Measurements from ENCODE around the gene TKT. TPM values are rescaled to one million over a fixed set of nuclear protein-coding genes. Genes with fewer than 3 reads are reported as not detected.

The TKT gene
- total and polyA plus RNA-seq, 4 experiments from 2014 or later, result 49.3 to 87.9 (median 75.6) TPM

- ChIA-PET CTCF (ENCODE audit: partially characterized antibody) (interaction anchor here (1.0 to 4.9 kb wide), 9 partner anchors 13 to 494 kb away, joined by 3 to 28 read pairs (median 4); no protein-coding TSS in a partner anchor), POLR2A (ENCODE audit: partially characterized antibody) (interaction anchor here (1.4 kb wide), 1 partner anchor 35 kb away, joined by 3 read pairs; the partner anchor contains the start of gene TKT)
- Histone ChIP-seq H3K9me3 (ENCODE audit: control insufficient read depth in 1 of 2, low read length in 2 of 2) (no peaks in the 10 kb centered on the region), H3K4me3 (ENCODE audit: low read length in 2 of 2) (no peak overlapping the region), H3K27me3 (ENCODE audit: insufficient read depth, low read length) (no peaks in the 10 kb centered on the region), H3K36me3 (ENCODE audit: insufficient read depth, low read length) (peaks cover 7% of the 10 kb centered on the region), H3K4me1 (ENCODE audit: insufficient read depth, low read length) (no peaks in the 10 kb centered on the region), H3K27ac (ENCODE audit: low read depth, low read length) (no peak overlapping the region)
- peak overlapping the region in 2 of 7 donors; percentile 17 to 24 for H3K27ac Mint-ChIP-seq
- H3K4me1 Mint-ChIP-seq, result peaks cover 3 to 6% (median 5%) of the 10 kb centered on the region in 4 donors
- H3K4me3 Mint-ChIP-seq, result no peak overlapping the region
- H3K9me3 Mint-ChIP-seq, result no peaks in the 10 kb centered on the region
- no peaks in the 10 kb centered on the region for H3K27me3 Mint-ChIP-seq
- peaks cover 0 to 6% of the 10 kb centered on the region in 2 donors for H3K36me3 Mint-ChIP-seq
- intact Hi-C loops (cut with micrococcal nuclease), result loop anchor here (1.0 kb wide), 1 partner anchor 79 kb away; no protein-coding TSS in a partner anchor
- peak; percentile 65 to 71 (median 67) for DNase-seq
Measured at GRCh38 chr3:53219895-53220483, 35.8 kb downstream of the TKT start.

- Histone ChIP-seq H3K27me3 (ENCODE audit: insufficient read depth, low read length) (no peaks in the 10 kb centered on the region), H3K9me3 (ENCODE audit: control insufficient read depth in 1 of 2, low read length in 2 of 2) (no peaks in the 10 kb centered on the region), H3K36me3 (ENCODE audit: insufficient read depth, low read length) (no peaks in the 10 kb centered on the region), H3K4me1 (ENCODE audit: insufficient read depth, low read length) (no peaks in the 10 kb centered on the region), H3K4me3 (ENCODE audit: low read length in 2 of 2) (no peak overlapping the region), H3K27ac (ENCODE audit: low read depth, low read length) (no peak overlapping the region)
- POLR2A ChIA-PET (ENCODE audit: partially characterized antibody), result interaction anchor here (0.6 kb wide), 1 partner anchor 325 kb away, joined by 3 read pairs; no protein-coding TSS in a partner anchor
- DNase-seq, result no peak
- no peaks in the 10 kb centered on the region for H3K36me3 Mint-ChIP-seq
- no peak overlapping the region for H3K4me3 Mint-ChIP-seq
- CTCF ChIA-PET (ENCODE audit: partially characterized antibody), result interaction anchor here (1.8 kb wide), 1 partner anchor 26 kb away, joined by 4 read pairs; no protein-coding TSS in a partner anchor
- H3K4me1 Mint-ChIP-seq, result peaks cover 3 to 6% (median 5%) of the 10 kb centered on the region in 4 donors
- intact Hi-C loops (cut with micrococcal nuclease), result no loop called here
- peaks cover 0 to 3% of the 10 kb centered on the region in 2 donors for H3K27me3 Mint-ChIP-seq
- H3K27ac Mint-ChIP-seq, result peak overlapping the region in 2 of 7 donors; percentile 18 to 29
- H3K9me3 Mint-ChIP-seq, result no peaks in the 10 kb centered on the region
Measured at GRCh38 chr3:53218131-53218530, 37.7 kb downstream of the TKT start.

GRCh38 chr3:53217175-53217574, 38.6 kb downstream of the TKT start:
- ChIA-PET CTCF (ENCODE audit: partially characterized antibody) (no interaction called here), POLR2A (ENCODE audit: partially characterized antibody) (no interaction called here)
- H3K27me3 Mint-ChIP-seq, result peaks cover 0 to 3% of the 10 kb centered on the region in 2 donors
- H3K4me3 Mint-ChIP-seq, result no peak overlapping the region
- no peaks in the 10 kb centered on the region for H3K9me3 Mint-ChIP-seq
- no peaks in the 10 kb centered on the region for H3K36me3 ChIP-seq (ENCODE audit: insufficient read depth, low read length)
- intact Hi-C loops (cut with micrococcal nuclease), result no loop called here
- H3K27ac Mint-ChIP-seq, result no peak overlapping the region
- no peak overlapping the region for H3K4me3 ChIP-seq (ENCODE audit: low read length in 2 of 2)
- no peaks in the 10 kb centered on the region for H3K36me3 Mint-ChIP-seq
- no peak for DNase-seq
- no peaks in the 10 kb centered on the region for H3K27me3 ChIP-seq (ENCODE audit: insufficient read depth, low read length)
- H3K27ac ChIP-seq (ENCODE audit: low read depth, low read length), result no peak overlapping the region
- no peaks in the 10 kb centered on the region for H3K9me3 ChIP-seq (ENCODE audit: control insufficient read depth in 1 of 2, low read length in 2 of 2)
- H3K4me1 Mint-ChIP-seq, result peaks cover 3 to 6% (median 5%) of the 10 kb centered on the region in 4 donors
- no peaks in the 10 kb centered on the region for H3K4me1 ChIP-seq (ENCODE audit: insufficient read depth, low read length)

DNA sequence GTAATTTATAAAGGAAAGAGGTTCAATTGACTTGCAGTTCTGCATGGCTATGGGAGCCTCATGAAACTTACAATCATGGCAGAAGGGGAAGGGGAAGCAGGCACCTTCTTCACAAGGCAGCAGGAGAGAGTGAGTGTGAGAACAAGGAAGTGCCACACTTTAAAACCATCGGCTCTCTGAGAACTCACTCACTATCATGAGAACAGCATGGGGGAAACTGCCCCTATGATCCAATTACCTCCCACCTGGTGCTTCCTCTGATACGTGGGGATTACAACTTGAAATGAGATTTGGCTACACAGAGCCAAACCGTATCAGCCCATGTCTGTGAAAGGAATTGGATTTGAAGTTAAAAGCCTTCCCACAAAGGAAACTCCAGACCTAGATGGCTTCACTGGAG, 39.1 kb downstream of the TKT start:
- ChIA-PET CTCF (ENCODE audit: partially characterized antibody) (no interaction called here), POLR2A (ENCODE audit: partially characterized antibody) (no interaction called here)

DNA sequence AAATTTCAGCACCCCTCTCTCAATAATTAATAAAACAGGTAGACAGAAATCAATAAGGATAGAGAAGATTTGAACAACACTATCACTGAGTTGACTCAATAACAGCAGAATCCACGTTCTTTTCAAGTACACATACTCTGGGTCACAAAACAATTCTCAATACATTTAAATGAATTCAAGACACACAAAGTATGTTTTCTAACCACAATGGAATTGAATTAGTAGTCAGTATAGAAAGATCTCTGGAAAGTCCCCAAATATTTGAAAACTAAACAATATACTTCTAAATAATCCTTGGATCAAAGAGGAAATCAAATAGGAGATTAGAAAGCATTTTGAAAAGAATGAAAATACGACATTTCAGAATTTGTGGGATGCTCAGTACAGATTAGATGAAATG, 40.0 kb downstream of the TKT start:
- H3K27me3 ChIP-seq (ENCODE audit: insufficient read depth, low read length), result no peaks in the 10 kb centered on the region
- H3K36me3 Mint-ChIP-seq, result no peaks in the 10 kb centered on the region
- no peak for DNase-seq
- CTCF ChIA-PET (ENCODE audit: partially characterized antibody), result no interaction called here
- H3K27ac Mint-ChIP-seq, result no peak overlapping the region
- peaks cover 0 to 3% of the 10 kb centered on the region in 2 donors for H3K27me3 Mint-ChIP-seq
- H3K4me3 ChIP-seq (ENCODE audit: low read length in 2 of 2), result no peak overlapping the region
- H3K9me3 Mint-ChIP-seq, result no peaks in the 10 kb centered on the region
- H3K36me3 ChIP-seq (ENCODE audit: insufficient read depth, low read length), result no peaks in the 10 kb centered on the region
- H3K27ac ChIP-seq (ENCODE audit: low read depth, low read length), result no peak overlapping the region
- POLR2A ChIA-PET (ENCODE audit: partially characterized antibody), result no interaction called here
- H3K9me3 ChIP-seq (ENCODE audit: control insufficient read depth in 1 of 2, low read length in 2 of 2), result no peaks in the 10 kb centered on the region
- no peaks in the 10 kb centered on the region for H3K4me1 ChIP-seq (ENCODE audit: insufficient read depth, low read length)
- no peak overlapping the region for H3K4me3 Mint-ChIP-seq
- intact Hi-C loops (cut with micrococcal nuclease), result no loop called here
- peaks cover 3 to 6% (median 5%) of the 10 kb centered on the region in 4 donors for H3K4me1 Mint-ChIP-seq

More for the DNA sequence above, 39.1 kb downstream of the TKT start:
- Histone ChIP-seq H3K27me3 (ENCODE audit: insufficient read depth, low read length) (no peaks in the 10 kb centered on the region), H3K27ac (ENCODE audit: low read depth, low read length) (no peak overlapping the region), H3K4me3 (ENCODE audit: low read length in 2 of 2) (no peak overlapping the region), H3K9me3 (ENCODE audit: control insufficient read depth in 1 of 2, low read length in 2 of 2) (no peaks in the 10 kb centered on the region), H3K36me3 (ENCODE audit: insufficient read depth, low read length) (no peaks in the 10 kb centered on the region), H3K4me1 (ENCODE audit: insufficient read depth, low read length) (no peaks in the 10 kb centered on the region)
- no peak for DNase-seq
- Mint-ChIP-seq H3K4me1 (peaks cover 3 to 6% (median 5%) of the 10 kb centered on the region in 4 donors), H3K9me3 (no peaks in the 10 kb centered on the region), H3K27me3 (peaks cover 0 to 3% of the 10 kb centered on the region in 2 donors), H3K36me3 (no peaks in the 10 kb centered on the region), H3K27ac (no peak overlapping the region), H3K4me3 (no peak overlapping the region)
- intact Hi-C loops (cut with micrococcal nuclease), result no loop called here

GRCh38 chr3:53213276-53213675, 42.5 kb downstream of the TKT start:
- no peak for DNase-seq
- Mint-ChIP-seq H3K36me3 (peaks cover 0 to 5% of the 10 kb centered on the region in 2 donors), H3K4me1 (peaks cover 0 to 2% (median 0%) of the 10 kb centered on the region in 4 donors), H3K27ac (no peak overlapping the region), H3K9me3 (peaks cover 0 to 10% (median 6%) of the 10 kb centered on the region in 8 donors), H3K27me3 (peaks cover 0 to 3% of the 10 kb centered on the region in 2 donors), H3K4me3 (no peak overlapping the region)
- Histone ChIP-seq H3K4me1 (ENCODE audit: insufficient read depth, low read length) (no peaks in the 10 kb centered on the region), H3K9me3 (ENCODE audit: control insufficient read depth in 1 of 2, low read length in 2 of 2) (no peaks in the 10 kb centered on the region), H3K36me3 (ENCODE audit: insufficient read depth, low read length) (no peaks in the 10 kb centered on the region), H3K27me3 (ENCODE audit: insufficient read depth, low read length) (no peaks in the 10 kb centered on the region), H3K27ac (ENCODE audit: low read depth, low read length) (no peak overlapping the region), H3K4me3 (ENCODE audit: low read length in 2 of 2) (no peak overlapping the region)
- ChIA-PET POLR2A (ENCODE audit: partially characterized antibody) (no interaction called here), CTCF (ENCODE audit: partially characterized antibody) (no interaction called here)
- intact Hi-C loops (cut with micrococcal nuclease), result no loop called here

- Mint-ChIP-seq H3K36me3 (peaks cover 0 to 7% of the 10 kb centered on the region in 2 donors), H3K27ac (peak overlapping the region in 1 of 7 donors; percentile 39), H3K9me3 (peaks cover 0 to 17% (median 11%) of the 10 kb centered on the region in 8 donors), H3K4me1 (no peaks in the 10 kb centered on the region), H3K27me3 (peaks cover 0 to 3% of the 10 kb centered on the region in 2 donors), H3K4me3 (no peak overlapping the region)
- Histone ChIP-seq H3K36me3 (ENCODE audit: insufficient read depth, low read length) (no peaks in the 10 kb centered on the region), H3K27ac (ENCODE audit: low read depth, low read length) (no peak overlapping the region), H3K9me3 (ENCODE audit: control insufficient read depth in 1 of 2, low read length in 2 of 2) (no peaks in the 10 kb centered on the region), H3K27me3 (ENCODE audit: insufficient read depth, low read length) (no peaks in the 10 kb centered on the region), H3K4me3 (ENCODE audit: low read length in 2 of 2) (no peak overlapping the region), H3K4me1 (ENCODE audit: insufficient read depth, low read length) (no peaks in the 10 kb centered on the region)
- POLR2A ChIA-PET (ENCODE audit: partially characterized antibody), result no interaction called here
- intact Hi-C loops (cut with micrococcal nuclease), result no loop called here
- no peak for DNase-seq
- CTCF ChIA-PET (ENCODE audit: partially characterized antibody), result interaction anchor here (1.0 kb wide), 1 partner anchor 16 kb away, joined by 4 read pairs; no protein-coding TSS in a partner anchor
Measured at GRCh38 chr3:53211706-53212702, 43.8 kb downstream of the TKT start.

All from CD4-positive, alpha-beta memory T cell (primary cell).